ENCODE data around the gene LSS.
"Not testable (repeated sequence)": the region's sequence is repeated elsewhere in the genome, so short reads cannot be mapped to it uniquely, and the experiment has no call there.

DNA sequence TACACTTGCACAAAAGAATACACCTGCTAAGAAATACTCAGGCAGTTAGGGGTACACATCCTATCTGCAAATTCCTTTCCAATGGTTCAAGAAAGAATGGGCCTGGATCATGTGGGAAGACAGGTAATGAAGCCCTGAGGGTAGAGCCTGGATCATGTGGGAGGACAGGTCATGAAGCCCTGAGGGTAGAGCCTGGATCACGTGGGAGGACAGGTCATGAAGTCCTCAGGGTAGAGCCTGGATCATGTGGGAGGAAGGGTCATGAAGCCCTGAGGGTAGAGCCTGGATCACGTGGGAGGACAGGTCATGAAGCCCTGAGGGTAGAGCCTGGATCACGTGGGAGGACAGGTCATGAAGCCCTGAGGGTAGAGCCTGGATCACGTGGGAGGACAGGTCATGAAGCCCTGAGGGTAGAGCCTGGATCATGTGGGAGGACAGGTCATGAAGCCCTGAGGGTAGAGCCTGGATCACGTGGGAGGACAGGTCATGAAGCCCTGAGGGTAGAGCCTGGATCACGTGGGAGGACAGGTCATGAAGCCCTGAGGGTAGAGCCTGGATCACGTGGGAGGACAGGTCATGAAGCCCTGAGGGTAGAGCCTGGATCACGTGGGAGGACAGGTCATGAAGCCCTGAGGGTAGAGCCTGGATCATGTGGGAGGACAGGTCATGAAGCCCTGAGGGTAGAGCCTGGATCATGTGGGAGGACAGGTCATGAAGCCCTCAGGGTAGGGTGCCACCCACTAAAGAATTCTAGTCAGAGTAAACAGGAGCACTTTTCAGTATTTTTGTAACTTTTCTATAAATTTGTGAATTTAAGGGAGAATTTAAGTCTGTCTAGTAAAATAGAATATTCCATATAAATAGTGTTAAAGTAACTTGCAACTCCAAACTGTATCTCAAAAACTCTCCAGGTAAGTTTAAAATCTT, 27.4 kb downstream of the LSS start:
- TF ChIP-seq, protein P1, sequence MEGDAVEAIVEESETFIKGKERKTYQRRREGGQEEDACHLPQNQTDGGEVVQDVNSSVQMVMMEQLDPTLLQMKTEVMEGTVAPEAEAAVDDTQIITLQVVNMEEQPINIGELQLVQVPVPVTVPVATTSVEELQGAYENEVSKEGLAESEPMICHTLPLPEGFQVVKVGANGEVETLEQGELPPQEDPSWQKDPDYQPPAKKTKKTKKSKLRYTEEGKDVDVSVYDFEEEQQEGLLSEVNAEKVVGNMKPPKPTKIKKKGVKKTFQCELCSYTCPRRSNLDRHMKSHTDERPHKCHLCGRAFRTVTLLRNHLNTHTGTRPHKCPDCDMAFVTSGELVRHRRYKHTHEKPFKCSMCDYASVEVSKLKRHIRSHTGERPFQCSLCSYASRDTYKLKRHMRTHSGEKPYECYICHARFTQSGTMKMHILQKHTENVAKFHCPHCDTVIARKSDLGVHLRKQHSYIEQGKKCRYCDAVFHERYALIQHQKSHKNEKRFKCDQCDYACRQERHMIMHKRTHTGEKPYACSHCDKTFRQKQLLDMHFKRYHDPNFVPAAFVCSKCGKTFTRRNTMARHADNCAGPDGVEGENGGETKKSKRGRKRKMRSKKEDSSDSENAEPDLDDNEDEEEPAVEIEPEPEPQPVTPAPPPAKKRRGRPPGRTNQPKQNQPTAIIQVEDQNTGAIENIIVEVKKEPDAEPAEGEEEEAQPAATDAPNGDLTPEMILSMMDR (conservative IDR thresholded peaks at IDR 0.05; ENCODE audit: low read depth, low read length), result not testable (repeated sequence)
- TF ChIP-seq EZH2 (IDR thresholded peaks at IDR 0.05; ENCODE audit: low read length, unreplicated experiment); EZH2phosphoT487 (IDR thresholded peaks at IDR 0.05; ENCODE audit: borderline replicate concordance, low read length): not testable (repeated sequence)
